Frontal cortex (tissue), 4 donors: ENCODE measurements around the gene MAEA. TPM values are rescaled to one million over a fixed set of nuclear protein-coding genes. Genes with fewer than 3 reads are reported as not detected.

ENCODE experiments used
- DNase-seq, 2 donors: peaks; one replicate each; pipeline ENCODE4 v3.0.0; 2012; ENCODE audit warnings: low spot score in 2 of 2
- FAIRE-seq: peaks from 2 replicates; lab custom pipeline; 2012; peaks lifted over from hg19 to GRCh38; lab: Jason Lieb, UNC
- total RNA-seq: library from RNA; depleted of rRNA; stranded (reverse); fragments of >200 nt; gene quantifications from one replicate; pipeline ENCODE4 v1.2.3, GENCODE V29; 2014
- donor health status: control.
- donor health status: control.
- donor health status: control.

MAEA gene
- total RNA-seq, 1 donor from 2014 or later = 31.4 TPM

DNA sequence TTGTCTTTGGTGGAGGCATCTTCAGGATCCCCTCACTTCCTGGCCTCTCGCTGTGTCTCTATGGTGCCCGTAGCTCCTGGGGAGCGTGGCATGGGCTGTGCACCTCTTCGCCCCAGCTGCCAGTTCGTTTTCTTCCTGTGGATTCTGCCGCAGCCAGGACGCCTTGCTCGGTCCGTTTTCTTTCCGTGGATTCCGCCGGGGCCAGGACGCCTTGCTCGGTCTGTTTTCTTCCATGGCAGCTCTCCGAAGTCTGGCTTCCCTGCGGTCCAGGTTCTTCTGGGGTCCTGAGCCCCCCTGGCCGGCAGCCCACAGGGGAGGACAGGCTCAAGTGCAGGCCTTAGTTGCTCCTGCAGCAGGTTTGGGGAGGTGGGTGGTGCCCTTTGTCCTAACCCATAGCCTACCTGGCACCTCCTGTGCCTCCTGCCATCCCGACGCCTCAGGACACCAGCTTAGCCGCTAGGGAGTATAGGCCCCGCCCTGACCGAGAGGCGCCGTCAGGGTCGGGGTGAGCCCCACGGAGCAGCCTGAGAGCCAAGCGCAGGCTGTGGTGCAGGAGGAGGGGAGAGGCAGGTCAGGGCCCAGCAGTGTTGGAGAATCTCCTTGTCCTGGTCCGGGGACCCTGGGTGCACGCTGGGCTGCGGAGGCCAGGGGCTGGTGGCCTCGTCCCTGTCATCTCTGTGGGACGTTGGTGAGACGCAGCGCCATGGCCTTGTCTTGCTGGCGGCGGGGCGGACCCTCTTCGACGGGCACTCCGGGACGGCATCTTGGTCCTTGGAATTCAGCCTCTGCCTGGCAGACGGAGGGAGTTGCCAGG, 84.4 kb downstream of the MAEA start:
- FAIRE-seq = no peak
- no peak for DNase-seq

DNA sequence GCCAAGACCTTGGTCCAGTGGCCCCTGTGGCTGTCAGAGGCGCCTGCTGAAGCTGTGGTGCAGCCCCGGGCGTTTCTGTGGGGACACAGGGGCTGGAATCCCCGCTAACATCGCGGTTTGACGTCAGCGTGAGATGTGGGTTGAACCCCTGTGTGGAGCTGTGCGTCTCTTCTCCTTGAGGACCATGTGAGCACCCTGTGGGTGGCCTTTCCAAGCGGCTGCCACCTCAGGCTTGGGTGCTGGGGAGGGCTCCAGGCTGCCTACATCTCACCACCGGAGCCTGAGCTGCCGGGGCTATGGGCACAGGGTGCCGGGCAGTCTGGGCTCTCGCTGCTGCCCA, 85.0 kb downstream of the MAEA start:
- no peak for DNase-seq
- no peak for FAIRE-seq

DNA sequence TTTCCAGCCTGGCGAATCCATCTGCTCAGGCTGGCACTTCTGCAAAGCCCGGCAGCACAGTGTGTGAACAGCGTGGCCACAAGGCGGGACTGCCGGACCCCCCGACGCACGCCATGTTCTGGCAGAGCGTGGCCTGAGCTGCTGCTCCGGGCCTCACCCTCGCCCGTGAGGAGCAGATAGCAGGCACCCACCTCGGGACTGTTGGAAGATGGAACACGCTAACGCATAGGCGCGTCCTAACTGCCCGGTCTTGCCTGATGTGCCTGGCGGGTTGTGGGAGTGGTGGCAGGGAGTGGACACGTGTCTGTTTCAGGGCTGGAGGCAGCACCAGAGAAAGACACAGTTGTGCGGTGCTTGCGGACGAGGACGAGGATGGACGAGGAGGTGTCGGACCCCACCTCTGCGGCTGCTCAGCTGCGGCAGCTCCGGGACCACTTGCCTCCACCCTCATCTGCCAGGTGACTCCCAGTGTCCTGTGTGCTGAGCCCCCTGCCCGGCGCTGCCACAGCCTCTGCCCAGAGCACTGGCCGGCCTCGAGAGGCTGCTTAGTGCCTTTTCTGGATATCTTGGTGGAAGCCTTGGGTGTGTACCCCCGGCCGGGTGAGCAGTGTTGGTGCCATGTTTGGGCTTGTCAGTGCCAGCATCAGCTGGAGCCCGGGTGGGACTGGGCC, 85.5 kb downstream of the MAEA start:
- FAIRE-seq (no peak), DNase-seq (no peak)

DNA sequence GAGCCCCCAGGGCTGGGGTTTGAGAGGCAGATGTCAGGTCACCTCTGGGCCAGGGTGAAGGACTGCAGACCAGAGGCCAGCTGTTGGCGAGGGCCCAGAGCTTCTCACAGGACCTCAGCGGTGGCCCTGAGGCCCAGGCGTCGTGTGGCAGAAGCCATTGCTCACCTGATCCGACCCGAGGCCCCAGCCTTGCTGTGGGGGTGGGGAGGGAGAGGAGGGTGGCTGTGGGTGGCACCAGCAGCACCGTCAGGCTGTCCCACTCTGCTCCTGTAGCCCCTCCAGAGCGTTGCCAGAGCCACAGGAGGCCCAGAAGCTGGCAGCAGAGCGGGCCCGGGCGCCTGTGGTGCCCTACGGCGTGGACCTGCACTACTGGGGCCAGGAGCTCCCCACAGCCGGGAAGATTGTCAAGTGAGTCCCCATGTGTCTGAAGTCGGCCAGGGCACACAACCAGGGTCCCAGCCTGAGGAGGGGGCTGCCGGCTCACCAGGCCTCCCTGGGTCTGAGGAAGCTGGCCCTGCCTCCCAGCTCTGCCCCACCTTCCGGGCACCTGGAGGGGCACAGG, 86.2 kb downstream of the MAEA start:
- DNase-seq = no peak
- no peak for FAIRE-seq

DNA sequence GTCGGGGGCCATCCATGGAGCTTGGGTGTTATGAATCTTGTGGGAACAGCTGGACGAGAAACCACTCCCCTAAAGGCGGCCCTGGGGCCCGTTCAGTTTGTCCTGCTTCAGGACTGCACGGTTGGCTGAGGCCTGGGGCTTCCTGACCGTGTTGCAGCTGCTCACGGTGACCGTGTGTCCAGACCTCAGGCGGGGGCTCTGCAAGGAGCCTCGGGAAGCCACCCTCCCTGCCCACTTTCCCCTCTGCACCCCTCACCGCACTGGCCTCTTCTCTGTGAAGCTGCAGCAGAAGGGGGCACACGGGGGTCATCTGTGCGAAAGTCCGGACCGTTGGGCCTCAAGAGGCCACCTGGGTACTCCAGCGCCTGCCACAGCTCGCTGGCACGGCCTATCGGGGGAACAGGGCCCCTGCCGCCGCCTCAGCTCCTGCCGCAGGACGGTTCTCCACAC, 86.7 kb downstream of the MAEA start:
- DNase-seq (no peak), FAIRE-seq (no peak)

DNA sequence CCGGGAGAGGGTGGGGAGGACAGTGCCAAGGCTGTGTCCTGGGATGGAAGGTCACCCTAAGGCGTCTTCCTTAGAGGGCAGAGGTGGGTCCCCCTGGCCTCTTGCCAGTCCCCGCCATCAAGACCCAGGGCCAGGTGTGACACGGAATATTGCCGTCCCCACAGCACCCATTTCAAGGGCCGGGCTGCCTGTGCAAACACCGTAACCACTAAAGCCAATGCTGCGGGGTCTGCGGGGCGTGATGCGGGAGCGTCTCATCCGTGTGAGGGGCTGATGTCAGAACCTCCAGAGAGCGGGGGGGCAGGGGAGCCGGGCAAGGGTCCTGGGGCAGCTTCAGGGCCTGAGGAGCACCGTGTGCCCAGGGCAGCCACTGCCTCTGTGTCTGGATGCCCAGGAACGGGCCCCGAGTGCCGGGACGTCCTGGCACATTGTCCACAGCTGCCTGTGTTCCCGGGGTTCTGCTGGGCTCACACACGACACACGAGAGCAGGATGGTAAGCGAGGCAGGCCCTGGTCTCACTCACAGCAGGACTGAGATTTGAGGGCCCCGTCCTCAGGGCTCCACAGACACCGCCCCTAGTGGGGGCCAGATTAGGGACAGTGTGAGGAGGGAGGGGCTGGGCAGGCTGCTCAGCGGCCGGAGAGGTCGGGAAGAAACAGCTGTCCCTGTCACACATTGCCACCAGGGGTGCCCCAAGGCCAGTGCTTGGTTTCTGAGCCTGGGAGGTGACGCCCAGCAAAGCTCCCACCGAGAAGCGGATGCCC, 87.3 kb downstream of the MAEA start:
- DNase-seq (no peak), FAIRE-seq (no peak)

DNA sequence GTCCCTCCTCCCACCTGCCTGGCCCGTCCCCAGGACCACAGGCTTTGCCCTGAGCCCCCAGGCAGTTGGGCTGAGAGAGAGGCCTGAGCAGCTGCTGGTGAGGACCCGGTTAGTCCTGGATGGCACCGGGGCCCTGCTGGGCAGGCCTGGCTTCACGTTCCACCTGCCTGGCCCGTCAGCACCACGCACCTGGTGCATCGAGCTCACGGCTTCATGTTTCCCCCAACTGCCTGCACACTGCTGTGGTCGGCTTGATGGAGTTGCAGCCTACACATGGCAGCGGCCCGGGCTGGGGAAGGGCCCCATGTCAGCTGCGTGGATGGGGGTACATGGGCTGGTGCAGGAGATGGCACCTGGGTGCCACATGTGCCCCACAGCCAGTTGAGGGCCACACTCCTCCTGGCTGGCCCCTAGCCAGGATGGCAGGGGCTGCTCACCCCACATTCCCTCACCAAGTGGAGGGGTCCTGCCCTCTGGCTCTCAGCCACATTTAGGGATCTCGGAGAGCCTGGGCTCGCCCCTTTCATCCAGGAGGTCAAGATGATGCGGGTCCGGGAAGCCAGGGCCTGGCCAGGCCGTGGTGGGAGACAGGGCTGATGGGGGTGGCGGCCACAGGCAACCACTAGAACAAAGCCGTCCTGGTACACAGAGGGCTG, 88.0 kb downstream of the MAEA start:
- DNase-seq (no peak), FAIRE-seq (no peak)

DNA sequence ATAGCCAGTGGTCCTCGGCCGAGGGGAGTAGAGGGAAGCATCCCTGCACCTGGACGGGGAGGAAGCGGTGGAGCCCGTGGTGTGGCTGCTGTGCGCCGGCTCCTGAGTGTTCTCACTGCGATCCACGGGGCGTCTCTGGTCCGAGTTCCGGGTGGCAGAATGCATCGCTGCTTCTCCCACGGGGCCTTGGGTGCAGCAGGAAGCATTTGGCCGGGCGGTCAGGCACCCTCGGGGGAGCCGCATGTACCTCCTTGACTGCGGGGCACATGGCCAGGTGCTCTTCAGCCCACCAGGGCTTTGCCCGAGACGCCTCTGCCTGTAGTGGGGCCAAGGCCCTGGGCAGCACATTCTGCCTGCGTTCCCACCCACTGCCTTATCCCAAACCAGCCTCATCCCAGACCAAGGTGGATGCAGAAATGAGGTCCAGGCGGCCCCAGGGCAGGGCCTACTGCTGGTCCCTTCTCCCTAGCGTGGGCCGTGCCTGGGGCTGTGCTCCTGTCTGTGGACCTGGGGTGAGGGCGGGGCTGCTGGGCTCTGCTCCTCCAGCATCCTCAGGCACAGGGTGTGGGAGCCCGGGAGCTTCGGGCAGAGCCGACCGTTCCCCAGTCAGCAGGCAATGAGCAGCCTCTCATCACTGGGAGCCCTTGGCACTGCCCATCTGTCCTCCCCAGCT, 89.0 kb downstream of the MAEA start:
- DNase-seq = no peak
- no peak for FAIRE-seq

DNA sequence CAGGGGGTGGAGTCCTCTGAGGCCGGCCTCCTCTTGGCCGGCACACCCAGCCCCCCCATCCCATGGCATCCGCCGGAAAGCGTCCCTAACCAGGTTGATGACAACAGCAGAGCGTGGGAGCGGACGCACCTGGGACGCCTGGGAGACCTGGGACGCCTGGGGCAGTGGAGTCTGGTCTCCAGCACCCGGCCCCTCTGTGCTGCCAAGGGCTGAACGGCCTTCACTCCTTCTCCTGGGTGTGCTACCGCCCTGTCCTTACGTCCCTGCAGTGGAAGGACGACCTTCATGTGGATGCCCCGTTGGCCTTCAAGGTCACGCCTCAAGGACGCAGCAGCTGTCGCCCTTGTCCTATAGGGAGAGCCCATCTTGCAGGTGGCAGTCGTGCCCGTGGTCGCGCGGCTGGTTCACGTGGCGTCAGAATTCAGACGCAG, 89.7 kb downstream of the MAEA start:
- DNase-seq = no peak
- FAIRE-seq = no peak

DNA sequence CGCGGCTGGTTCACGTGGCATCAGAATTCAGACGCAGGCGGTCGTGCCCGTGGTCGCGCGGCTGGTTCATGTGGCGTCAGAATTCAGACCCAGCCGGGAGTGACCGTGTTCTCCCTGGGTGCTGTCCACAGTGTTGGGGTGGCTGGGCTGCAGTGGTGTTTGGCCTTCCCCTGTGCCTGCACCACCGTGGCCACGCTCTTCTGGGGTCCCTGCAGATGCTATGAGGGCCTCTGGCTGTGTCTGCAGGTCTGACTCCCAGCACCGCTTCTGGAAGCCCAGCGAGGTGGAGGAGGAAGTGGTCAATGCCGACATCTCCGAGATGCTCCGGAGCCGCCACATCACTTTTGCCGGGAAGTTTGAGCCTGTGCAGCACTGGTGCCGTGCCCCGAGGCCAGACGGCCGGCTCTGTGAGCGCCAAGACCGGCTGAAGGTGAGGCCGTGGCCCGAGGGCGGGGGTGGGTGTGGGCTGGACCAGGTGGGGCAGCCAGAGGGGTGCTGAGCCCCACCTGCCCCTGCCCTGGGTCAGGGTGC, 90.2 kb downstream of the MAEA start:
- no peak for DNase-seq
- FAIRE-seq = no peak

DNA sequence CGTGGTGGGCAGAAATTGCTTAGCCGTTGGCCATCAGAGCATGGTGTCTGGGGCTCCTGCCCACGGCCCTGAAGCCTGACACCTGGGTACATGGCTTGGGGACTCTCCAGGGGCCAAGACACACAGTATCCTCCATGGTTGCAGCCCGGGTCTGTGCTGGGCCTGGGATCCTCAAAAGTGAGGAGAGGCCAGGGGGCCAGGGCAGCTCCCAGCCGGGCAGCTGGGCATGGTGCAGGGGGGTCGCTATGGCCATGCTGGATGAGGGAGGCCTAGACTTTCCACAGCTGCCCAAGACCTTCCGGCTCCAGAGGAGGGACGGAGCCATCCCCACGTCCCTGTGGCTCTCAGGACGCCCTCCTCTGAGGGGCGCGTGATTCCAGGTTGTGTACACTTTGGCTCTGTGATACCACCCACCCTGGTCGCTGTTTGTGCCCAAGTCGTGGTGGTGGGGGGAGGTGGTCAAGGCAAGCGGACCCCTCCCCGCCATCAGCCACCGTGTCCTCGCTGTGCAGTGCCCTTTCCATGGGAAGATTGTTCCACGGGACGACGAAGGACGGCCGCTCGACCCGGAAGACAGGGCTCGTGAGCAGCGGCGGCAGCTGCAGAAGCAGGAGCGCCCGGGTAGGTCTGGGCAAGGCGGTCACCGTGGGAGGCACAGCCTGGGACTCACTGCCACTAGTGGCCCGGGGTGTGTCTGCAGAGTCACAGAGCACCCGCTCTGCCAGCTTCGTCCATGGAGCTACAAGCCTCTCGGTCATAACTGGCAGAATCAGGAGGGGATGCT, 90.9 kb downstream of the MAEA start:
- FAIRE-seq (no peak), DNase-seq (no peak)

DNA sequence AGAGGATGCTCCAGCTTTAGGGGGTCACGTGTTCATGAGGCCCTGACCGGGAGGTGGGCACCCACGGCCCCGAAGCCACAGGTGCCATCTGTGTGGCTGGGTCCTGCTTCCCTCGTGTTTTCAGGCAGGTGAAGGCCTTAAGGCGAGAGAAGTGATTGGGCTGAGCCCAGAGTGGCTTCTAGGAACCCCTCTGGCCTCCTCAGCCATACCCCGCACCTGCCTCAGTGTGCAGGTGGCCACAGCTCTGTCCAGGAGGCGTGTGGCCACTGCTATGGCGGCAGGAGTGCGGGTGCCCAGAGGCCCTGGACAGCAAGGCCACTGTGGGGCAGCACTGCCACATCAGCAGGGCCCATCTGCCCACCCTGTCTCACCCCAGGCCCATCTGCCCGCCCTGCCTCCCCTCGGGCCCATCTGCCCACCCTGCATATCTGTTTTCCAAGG, 91.5 kb downstream of the MAEA start:
- DNase-seq (no peak), FAIRE-seq (no peak)

DNA sequence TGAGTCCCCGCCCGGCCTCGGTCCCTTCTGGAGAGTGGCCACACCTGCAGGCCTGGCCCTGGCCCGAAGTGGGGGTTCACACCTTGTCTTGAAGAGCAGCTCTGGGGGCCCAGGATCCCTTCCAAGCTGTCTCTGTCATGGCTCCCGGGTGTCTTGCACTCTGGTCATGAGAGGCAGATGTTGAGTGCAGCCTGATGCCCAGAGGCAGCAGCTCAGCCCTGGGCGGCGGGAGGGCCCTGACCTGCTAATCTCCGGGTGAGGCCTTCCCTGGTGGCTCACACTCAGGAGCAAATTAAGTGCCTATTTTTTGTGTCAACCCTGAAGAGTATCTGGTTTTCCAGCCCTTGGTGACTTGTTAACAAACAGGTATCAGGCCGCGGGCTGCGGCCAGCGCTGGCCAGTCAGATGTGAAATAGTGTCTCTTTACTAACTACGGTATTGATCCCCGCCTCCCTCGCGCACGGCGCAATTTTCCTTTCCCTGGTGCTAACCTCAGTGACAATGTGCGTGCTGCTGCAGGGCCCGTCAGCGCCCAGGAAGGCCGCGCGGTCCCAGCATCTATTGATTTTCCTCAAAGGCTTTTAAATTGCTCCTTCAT, 92.4 kb downstream of the MAEA start:
- DNase-seq = no peak

DNA sequence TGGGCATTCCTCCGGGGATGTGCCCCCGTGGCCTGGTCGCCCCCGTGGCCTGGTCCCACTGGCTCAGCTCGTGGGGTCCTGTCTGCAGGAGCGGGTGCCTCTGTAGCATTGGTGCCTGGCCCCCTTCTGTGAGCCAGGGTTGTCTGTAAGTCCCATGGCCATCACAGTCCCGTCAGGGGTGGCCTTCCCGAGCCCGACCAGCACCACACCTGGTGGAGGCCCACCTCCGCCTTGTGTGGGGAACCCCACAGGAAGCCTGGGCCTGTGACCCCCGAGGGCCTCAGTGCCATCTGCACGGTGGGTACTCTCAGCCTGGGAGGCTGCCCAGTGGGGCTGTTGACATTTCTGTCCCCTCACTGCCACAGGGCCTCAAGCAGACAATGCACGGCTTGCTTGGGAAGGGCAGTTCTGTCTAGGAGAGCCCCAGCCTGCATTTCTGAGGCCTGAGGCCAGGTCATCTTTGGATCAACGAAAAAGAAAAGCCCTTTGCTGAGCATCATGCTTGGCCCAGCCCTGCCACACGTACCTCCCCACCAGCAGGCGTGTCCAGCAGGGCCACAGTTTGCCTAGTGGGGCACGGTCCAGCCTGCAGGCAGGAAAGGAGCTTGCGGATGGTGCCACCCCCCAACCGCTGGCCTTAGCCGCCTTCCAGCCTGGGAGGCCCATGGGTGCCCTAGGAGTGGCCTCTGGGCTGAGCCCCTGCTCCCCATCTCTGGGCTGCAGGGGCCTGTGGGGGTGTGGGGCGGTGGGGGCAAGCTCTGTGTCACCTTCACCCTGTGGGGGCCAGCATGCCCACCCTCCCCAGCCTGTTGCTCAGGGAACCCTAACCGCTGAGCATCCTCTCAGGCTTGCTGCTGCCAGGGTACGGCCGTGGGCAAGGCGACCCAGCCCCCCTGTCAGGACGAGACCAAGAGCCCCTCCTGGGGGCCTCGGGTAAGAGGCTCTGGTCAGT, 93.4 kb downstream of the MAEA start:
- no peak for DNase-seq
- FAIRE-seq = no peak

More for the DNA sequence above, 92.4 kb downstream of the MAEA start:
- FAIRE-seq = no peak

DNA sequence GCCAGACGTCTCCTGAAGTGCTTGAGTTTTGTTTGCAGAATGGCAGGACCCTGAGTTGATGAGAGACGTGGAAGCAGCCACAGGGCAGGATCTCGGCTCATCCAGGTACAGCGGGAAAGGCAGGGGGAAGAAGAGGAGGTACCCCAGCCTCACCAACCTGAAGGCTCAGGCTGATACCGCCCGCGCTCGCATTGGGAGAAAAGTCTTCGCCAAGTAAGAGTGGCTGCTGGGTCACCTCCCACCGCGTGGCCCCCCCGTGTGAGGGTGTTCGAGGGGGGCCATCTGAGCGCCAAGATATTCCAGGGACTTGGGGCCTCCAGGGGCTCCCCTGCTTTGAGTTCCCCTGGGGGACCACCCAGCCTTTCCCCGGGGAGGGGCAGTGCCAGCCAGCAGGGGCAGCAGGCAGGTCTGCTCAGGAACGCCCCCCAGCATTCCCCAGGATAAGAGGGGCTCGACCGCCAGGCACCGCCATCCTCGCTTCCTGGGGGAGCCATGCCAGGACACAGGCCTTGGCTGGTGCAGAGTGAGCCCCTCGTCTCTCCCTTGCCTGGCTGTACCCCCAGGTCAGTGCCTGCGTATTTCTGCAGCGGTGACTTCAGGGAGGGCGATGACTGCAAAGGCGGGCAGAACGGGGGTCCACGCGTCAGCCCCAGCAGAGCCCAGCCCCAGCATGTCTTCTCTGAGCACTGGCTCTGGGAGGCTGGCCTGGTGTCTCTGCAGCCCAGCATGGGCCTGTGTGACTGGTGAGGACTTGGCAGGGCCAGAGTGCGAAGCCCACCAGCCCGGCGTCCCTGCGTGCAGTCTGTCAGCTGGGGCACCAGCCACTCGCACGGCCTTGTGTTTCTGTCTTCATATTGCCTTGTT, 94.3 kb downstream of the MAEA start:
- DNase-seq = no peak
- FAIRE-seq = no peak
